GM21367 (cell line): Measurements from ENCODE around the gene CCL25.
"Not testable (repeated sequence)": the region's sequence is repeated elsewhere in the genome, so short reads cannot be mapped to it uniquely, and the experiment has no call there.

Experiments
- ATAC-seq: cut with Tn5 transposase; IDR thresholded peaks from one replicate; pipeline ENCODE4 v1.9.1; 2021; ENCODE audit not compliant: unreplicated experiment

The CCL25 gene, protein sequence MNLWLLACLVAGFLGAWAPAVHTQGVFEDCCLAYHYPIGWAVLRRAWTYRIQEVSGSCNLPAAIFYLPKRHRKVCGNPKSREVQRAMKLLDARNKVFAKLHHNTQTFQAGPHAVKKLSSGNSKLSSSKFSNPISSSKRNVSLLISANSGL

DNA sequence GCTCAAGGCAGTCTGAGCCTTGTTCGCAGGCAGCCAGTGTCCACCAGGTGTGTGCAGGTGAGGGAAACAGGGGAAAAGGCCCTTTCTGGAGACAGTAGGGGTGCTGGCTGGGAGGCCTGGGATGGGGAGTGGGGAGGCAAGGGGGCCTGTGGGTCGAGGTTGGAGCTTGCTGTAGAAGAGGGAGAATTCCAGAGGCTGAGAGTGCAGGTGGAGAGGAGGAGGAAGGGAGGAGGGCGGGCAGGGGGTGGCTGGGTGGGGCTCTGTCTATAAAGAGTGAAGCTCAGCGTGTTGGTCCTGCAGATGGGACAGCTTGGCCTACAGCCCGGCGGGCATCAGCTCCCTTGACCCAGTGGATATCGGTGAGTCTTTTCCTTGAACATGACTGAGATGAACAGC, at the start of gene CCL25:
Gene CCL25 (plus strand): TSS at position 297 of the 396 bp plus-strand sequence. CDS start 290 bp downstream, outside the sequence.
- no peak for ATAC-seq

DNA sequence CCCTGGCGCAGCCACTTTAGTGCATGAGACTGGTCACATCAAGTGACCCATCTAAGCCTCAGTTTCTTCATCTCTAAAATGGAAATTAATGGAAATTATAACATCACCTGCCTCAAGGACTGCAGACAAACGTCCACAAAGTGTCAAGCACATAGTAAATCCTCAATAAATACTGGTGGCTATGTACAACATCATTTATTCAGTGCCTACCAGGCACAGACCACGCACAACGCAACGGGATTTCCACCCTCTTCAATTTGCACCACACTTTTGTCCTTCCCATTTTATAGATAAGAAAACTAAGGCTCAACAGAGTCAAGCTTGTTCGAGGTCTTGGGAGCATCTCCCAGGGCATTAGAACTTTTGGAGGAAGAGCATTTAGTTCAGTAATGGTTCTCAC, 48.6 kb upstream of the CCL25 start:
- no peak for ATAC-seq

DNA sequence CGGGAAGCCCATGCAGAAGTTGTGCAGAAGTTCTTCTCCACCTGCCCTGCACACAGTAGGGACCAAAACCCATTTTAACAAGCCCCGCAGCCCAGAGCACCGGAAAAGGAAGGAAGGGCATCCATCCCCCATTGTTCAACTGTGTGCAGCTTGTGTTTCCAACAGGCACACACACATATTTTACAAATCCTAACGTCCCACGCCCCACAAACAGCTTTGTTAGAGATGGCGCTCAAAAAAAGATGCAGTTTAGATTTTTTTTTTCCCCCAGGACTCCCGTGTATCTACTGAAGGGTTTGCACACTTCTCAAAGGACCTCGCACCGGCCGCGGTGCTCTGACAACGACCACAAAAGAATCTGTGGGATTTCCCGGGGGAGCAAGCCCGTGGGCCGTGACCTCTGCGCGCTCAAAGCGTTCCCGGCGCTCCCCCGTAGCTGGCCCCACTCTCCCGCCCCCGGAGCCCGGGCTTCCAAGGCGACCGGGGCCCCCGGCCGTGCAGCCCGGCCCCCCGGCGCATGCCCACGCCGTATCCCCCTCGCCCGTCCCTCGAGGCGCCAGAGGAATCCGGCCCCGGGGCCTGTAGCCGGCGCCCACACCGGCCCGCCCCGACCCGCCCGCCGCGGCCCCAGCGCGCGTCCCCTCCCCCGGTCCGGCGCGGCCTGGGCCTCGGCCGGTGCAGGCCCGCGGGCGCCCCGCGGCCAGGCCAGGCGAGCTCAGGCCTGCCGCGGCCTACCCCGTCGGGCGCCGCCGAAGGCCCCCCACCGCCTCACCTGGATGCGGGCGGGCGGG, 47.6 kb upstream of the CCL25 start:
- ATAC-seq = peak; percentile 21

DNA sequence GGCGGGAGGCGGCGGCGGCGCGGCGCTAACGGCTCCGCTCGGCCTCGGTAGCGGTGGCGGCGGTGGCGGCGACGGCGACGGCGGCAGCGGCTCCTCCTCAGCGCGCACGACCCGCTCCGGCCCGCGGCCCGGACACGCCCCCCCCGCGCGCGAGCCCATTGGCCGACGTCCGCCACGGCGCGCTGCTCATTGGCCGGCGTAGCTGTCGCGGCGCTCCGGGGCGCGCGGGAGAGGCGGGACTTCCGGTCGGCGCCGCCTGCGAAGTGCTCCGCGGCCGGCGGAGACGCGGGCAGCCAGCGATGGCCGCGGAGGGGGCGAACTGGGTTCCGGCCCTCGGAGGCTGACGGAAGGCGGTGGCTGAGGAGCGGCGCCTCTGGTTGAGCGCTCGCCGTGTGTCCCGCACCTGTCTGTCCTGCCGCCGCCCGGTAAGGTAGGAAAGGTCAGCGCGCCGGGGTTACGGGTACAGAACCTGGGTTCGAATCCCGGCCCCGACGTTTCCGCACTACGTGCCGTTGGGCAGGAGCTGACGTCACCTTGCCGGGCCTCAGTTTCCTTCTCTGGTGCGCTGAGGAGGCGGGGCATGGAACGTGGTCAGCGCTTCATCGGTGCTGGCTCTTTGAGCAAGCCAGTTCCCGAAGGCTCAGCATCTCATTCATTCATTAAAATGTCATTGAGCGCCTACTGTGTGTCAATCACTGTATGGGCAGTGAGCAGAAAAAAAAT, 46.9 kb upstream of the CCL25 start, which contains the start of gene ELAVL1:
Gene ELAVL1 (minus strand): TSS at position 108 of the 723 bp plus-strand sequence. CDS start 13,826 bp downstream, outside the sequence.
- ATAC-seq = peak; percentile 51

DNA sequence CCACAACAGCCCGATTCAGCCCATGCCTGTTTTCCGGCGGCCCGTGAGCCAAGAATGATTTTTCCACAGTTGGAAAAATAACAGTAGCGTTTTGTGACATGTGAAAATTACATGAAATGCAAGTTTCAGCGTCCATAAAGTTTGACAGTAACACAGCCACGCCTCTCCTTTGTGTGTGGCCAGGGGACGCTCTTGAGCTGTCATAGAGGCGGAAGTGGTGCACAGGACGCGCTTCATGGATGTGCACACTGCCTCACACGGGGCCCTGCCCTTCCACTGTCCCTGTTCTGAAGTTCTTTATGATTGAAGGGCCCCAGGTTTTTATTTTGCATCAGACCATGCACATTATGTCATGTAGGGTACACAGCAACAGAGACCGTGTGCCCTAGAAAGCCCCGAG, 34.8 kb upstream of the CCL25 start:
- ATAC-seq = no peak

DNA sequence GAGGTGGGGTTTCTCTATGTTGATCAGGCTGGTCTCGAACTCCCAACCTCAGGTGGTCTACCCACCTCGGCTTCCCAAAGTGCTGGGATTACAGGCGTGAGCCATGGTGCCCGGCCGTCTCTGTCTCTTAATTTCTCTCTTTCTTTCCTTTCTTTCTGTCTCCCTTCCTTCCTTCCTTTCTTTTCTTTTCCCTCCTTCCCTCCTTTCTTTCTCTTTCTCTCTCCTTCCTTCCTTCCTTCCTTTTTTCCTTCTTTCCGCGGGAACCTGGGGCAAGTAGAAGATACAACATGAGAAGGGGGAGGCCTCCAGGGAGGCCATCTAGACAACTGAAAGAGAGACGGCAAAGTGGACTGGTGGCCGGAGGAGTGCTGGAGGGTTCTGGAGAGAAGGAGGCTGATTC, 31.9 kb upstream of the CCL25 start:
- ATAC-seq = no peak

DNA sequence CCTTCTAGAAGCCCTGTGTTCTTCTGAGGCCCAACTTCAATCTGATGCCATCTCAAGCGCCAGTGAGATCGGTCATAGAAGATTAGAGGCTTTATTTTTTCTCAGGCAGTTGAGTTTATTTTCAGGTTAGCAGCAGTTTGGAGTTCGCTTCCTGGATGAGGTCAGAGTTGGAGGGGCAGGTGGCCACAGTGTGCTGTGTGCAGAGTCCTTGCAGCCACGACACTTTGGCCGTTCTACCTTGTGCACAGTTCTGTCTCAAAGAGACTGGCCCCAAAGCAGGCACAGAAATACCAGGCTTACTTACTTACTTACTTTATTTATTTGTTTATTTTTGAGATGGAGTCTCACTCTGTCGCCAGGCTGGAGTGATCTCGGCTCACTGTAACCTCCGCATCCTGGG, 31.2 kb upstream of the CCL25 start:
- ATAC-seq = no peak

DNA sequence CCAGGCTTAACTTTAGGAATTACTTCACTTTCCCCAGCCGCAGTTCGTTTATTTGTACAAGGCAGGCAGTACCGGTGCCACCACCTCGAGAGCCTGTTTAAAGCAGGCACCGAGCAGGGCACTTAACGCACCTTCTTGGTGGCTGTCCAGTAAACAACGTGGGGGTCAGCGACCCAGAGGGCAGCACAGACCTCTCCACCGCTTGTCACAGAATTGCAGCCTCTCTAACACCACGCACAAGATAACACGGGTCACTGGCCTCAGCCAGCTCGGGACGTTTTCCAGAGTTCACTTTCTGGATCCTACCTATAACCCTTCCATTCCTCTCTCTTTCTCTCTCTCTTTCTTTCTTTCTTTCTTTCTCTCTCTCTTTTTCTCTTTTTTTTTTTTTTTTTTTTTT, 30.3 kb upstream of the CCL25 start:
- no peak for ATAC-seq

DNA sequence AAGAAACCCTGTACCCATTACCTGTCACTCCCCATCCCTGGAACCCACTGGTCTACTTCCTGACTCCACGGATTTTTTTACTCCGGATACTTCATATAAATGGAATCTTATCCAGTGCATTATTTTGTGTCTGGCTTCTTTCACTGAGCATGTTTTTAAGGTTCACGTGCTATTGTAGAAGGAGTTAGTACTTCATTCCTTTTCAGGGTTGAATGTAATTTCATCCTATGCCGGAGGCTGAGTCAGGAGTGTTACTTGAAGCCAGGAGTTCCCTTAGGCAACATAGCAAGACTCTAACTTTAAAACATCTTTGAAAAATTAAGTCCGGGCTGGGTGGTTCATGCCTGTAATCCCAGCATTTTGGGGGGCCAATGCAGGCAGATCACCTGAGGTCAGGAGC, 29.2 kb upstream of the CCL25 start:
- no peak for ATAC-seq

DNA sequence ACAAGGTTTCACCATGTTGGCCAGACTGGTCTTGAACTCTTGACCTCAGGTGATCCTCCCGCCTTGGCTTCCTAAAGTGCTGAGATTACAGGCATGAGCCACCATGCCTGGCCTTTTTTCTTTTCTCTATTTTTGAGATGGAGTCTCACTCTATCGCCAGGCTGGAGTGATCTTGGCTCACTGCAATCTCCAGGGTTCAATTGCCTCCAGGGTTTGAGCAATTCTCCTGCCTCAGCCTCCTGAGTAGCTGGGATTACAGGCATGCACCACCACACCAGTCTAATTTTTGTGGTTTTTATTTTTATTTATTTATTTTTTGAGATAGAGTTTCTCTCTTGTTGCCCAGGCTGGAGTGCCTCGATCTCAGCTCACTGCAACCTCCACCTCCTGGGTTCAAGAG, 28.3 kb upstream of the CCL25 start:
- not testable (repeated sequence) for ATAC-seq

DNA sequence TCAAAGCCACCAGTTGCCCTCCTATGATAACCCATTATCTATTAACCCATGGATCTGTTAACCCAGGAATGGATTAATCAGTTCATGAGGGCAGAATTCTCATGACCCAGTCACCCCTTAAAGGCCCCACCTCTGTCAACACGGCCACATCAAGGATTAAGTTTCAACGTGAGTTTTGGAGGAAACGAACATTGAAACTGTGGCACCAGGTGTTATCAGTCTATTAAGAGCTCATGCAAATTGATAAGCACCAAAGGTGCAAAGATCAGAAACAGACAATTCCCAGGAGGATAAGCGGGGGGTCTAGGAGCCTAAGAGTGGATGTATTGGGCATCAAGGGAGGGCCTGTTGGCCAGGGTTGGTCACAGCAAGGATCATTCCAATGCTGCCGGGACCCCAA, 27.2 kb upstream of the CCL25 start:
- ATAC-seq = no peak

DNA sequence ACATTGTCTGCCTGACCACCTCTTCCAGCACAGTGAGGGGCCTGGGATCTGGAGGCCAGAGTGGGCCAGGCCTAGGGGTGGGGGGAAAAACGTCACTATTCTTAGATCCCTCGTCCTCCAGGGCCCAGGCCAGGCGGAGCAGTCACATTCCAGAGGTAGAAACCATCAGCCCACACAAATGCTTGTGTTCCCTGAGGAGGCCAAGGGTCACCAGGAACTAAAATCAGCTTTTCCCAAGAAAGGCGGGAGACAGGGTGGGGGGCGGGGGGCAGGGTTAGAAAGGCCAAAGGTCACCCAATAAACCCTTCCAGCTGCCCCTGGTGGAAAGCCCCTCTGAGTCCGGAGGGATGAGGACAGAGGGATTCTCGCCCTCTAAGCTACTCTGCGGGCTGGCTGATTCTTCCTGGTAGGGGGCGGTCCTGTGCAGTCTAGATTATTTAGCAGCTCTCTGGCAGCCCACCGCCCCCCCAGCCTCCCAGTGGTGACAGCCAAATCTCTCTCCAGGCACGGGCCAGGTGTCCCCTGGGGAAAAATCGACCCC, 23.5 kb upstream of the CCL25 start:
- no peak for ATAC-seq

DNA sequence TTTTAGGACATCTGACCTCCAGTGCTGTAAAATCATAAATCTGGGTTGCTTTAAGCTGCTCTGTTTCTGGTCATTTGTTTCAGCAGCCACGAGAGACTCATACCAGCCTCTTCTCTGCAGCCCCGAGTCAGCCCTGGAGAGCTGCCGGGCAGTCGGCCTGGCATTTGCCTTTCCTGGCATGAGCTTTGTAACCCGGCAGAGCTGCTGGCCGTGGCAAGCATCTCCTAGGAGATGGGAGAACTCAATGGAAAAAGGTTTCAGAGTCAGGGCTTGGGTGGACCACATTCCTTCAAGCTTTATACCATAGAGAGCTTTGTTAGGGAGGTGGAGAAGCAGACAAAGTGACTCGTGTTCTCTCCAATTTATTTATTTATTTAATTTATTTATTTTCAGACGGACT, 21.6 kb upstream of the CCL25 start:
- ATAC-seq = no peak

DNA sequence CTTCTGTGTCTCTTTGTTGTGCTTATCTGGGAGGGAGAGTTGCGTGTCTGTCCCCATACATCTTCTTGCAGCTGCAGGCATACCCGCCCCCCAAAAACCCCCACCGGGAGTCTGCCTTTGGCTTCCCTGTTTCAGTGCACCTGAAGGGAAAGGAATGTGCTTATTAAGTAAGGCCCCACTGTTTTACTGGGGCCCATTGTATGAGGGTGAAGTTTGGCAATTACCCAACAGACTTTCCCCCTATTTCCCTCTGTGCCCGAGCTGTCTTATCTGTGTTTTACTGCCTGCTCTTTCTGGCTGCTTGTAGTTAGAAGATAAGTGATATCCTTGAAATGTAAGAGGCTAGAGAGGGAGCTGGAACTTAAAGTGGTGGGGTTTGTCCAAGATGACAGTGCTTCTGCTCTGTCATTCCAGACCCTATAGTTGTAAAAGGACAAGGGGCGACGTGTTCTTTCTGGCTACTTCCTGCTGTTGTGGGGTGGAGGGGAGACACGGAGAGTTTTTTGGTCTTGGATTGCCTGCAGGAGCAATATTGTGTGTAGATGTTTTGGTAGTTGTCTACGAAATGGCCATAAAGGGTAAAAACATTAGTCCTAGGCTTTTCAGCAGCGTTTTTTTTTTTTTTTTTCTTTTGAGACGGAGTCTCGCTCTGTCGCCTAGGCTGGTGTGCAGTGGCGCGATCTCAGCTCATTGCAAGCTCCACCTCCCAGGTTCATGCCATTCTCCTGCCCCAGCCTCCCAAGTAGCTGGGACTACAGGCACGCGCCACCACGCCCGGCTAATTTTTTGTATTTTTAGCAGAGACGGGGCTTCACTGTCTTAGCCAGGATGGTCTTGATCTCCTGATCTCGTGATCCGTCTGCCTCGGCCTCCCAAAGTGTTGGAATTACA, 19.0 kb upstream of the CCL25 start:
- ATAC-seq = not testable (repeated sequence)

DNA sequence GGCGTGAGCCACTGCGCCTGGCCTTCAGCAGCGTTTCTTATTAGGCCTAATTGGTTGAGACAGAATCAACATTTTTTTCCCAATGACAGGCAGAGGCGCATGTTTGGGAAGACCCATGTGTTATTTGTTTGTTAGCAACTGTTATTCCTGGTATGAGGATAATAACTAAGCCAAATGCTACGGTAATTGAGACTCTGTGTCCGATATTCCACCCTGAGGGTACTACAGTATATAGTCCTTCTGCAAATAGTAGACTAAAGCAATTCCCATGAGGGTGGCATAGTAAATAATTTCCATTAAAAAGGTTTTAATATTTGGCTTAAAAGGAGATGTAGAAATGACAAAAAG, 18.4 kb upstream of the CCL25 start:
- ATAC-seq = no peak

DNA sequence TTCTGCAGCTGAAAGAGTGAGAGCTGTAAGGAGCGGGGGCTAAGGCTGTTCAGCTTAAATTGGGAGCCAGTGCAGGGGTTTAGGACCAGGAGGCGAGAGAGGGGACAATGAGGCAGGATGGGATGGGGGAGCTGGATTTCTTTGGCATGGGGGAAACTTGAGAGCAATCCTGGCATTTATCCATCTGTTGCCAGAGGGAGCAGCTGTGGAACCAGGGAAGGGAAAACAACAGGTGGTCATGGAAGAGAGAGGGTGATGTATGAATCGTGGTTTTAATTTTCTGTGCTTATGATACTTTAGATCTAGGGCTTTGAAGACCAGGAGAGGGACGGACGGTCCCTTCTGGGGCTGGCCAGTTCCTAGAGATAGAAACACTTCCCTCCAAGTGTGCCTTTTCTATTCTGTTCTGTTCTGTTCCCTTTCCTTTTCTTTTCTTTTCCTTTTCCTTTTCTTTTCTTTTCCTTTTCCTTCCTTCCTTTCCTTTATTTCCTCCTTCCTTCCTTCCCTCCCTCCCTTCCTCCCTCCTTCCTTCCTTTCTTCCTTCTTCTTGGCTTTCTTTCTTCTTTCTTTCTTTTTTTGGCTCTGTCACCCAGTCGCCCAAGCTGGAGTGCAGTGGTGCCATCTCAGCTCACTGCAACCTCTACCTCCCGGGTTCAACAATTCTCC, 16.0 kb upstream of the CCL25 start:
- no peak for ATAC-seq

DNA sequence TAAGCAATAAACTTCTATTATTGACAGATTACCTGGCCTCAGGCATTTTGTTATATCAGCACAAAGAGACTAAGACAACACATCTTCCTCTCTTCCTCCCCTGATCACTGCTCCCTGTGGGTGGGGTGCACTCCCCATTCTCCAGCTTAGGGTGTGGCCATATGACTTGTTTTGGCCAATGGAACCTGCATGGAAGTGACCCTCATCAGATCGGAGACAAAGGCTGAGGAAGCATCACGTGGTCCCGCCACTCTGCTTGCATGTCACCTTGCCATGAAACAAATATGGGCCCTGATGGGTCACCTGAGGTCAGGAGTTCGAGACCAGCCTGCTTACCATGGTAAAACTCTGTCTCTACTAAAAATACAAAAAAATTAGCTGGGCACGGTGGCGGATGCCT, 13.7 kb upstream of the CCL25 start:
- ATAC-seq = no peak

DNA sequence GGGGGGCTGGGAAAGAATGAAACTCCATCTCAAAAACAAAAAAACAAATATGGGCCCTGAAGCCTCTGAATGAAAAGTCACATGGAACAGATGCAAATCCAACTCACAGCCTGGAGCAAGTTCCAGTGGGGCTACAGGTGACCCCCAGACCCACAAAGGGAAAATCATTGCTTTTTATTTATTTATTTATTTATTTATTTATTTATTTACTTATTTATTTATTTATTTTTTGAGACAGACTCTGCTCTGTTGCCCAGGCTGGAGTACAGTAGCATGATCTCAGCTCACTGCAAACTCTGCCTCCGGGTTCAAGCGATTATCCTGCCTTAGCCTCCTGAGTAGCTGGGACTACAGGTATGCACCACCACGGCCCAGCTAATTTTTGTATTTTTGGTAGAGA, 13.3 kb upstream of the CCL25 start:
- no peak for ATAC-seq

DNA sequence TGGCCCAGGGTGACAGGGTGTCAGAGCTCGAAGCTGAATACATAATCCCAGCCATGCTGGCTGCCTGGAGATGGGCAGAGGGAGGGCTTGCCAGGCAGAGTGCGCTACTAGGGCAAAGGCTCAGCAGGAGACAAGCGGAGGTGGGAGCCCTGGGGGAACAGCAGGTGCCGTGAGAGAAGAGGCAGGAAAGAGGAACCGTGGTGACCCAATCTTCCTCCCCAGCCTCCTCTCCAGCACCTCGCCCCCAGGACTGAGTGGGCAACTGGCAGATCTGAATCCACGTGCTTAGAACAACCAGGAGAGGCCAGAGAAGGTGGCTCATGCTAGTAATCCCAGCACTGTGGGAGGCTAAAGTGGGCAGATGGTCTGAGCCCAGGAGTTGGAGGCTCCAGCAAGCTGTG, 11.0 kb upstream of the CCL25 start:
- ATAC-seq = no peak

DNA sequence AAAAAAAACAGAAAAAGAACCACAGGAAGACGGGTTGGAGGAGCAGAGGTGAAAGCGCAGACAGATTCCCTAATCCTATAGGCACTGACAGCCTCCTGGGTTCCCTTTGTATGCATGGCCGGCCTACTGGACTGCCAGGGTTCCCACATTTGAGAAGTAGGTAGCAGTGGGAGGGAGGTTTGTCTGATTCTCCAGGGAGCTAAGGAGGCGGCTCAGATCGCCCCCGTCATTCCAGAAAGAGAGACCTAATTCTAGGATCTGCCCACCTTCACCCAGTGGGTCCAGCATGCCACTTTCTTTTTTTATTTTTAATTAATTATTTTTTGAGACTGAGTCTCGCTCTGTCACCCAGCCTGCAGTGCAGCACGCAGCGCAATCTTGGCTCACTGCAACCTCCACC, 9.7 kb upstream of the CCL25 start:
- no peak for ATAC-seq
